Panc1 (cell line): Measurements from ENCODE around the gene AHSA1.

Experiments used
- POLR2AphosphoS5 ChIP-seq: IDR thresholded peaks from 2 replicates; pipeline ENCODE4 v1.6.1; 2012; ENCODE audit warnings: mild to moderate bottlenecking, low read depth, low read length, moderate library complexity
- SIN3A ChIP-seq: IDR thresholded peaks from 2 replicates; pipeline ENCODE4 v1.6.1; 2012; ENCODE audit warnings: low read depth, mild to moderate bottlenecking, low read length, moderate library complexity, borderline replicate concordance; ENCODE audit not compliant: insufficient read depth
- TCF7L2 ChIP-seq: IDR thresholded peaks from 2 replicates; pipeline ENCODE4 v1.6.1; 2011; ENCODE audit warnings: mild to moderate bottlenecking, low read depth, low read length, inconsistent platforms
- TF ChIP-seq, protein P1 (sequence below): fragments of 450-650 bp; IDR thresholded peaks from 2 replicates; pipeline ENCODE4 v1.5.1; 2017; ENCODE audit warnings: mild to moderate bottlenecking
- TF ChIP-seq, protein P2 (sequence below), 2 experiments: IDR thresholded peaks; 2 replicates each; pipeline ENCODE4 v1.6.1; 2011 to 2012; ENCODE audit warnings: low read depth in 2 of 2, control low read depth in 1 of 2, low read length in 1 of 2, mild to moderate bottlenecking in 1 of 2, moderate library complexity in 1 of 2; ENCODE audit not compliant: insufficient read depth in 1 of 2

- TF ChIP-seq, protein P1, sequence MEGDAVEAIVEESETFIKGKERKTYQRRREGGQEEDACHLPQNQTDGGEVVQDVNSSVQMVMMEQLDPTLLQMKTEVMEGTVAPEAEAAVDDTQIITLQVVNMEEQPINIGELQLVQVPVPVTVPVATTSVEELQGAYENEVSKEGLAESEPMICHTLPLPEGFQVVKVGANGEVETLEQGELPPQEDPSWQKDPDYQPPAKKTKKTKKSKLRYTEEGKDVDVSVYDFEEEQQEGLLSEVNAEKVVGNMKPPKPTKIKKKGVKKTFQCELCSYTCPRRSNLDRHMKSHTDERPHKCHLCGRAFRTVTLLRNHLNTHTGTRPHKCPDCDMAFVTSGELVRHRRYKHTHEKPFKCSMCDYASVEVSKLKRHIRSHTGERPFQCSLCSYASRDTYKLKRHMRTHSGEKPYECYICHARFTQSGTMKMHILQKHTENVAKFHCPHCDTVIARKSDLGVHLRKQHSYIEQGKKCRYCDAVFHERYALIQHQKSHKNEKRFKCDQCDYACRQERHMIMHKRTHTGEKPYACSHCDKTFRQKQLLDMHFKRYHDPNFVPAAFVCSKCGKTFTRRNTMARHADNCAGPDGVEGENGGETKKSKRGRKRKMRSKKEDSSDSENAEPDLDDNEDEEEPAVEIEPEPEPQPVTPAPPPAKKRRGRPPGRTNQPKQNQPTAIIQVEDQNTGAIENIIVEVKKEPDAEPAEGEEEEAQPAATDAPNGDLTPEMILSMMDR = no peak
- TF ChIP-seq POLR2AphosphoS5 = no peak
- TF ChIP-seq, protein P2, sequence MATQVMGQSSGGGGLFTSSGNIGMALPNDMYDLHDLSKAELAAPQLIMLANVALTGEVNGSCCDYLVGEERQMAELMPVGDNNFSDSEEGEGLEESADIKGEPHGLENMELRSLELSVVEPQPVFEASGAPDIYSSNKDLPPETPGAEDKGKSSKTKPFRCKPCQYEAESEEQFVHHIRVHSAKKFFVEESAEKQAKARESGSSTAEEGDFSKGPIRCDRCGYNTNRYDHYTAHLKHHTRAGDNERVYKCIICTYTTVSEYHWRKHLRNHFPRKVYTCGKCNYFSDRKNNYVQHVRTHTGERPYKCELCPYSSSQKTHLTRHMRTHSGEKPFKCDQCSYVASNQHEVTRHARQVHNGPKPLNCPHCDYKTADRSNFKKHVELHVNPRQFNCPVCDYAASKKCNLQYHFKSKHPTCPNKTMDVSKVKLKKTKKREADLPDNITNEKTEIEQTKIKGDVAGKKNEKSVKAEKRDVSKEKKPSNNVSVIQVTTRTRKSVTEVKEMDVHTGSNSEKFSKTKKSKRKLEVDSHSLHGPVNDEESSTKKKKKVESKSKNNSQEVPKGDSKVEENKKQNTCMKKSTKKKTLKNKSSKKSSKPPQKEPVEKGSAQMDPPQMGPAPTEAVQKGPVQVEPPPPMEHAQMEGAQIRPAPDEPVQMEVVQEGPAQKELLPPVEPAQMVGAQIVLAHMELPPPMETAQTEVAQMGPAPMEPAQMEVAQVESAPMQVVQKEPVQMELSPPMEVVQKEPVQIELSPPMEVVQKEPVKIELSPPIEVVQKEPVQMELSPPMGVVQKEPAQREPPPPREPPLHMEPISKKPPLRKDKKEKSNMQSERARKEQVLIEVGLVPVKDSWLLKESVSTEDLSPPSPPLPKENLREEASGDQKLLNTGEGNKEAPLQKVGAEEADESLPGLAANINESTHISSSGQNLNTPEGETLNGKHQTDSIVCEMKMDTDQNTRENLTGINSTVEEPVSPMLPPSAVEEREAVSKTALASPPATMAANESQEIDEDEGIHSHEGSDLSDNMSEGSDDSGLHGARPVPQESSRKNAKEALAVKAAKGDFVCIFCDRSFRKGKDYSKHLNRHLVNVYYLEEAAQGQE (IDR thresholded peaks at IDR 0.05; ENCODE audit: insufficient read depth in 1 of 2, low read depth in 2 of 2, low read length in 1 of 2) = no peak
- no peak for TF ChIP-seq TCF7L2
- TF ChIP-seq SIN3A = no peak
These were observed 17.7 kb downstream of the AHSA1 start for GRCh38 chr14:77475432-77476115.
